Iris pigment epithelial cell (primary cell): Measurements from ENCODE around the gene SLC9A9.
A peak's percentile ranks its signal among the peaks of the same experiment; 100 is the strongest.
"Not testable (repeated sequence)": the region's sequence is repeated elsewhere in the genome, so short reads cannot be mapped to it uniquely, and the experiment has no call there.

Experiments used
- DNase-seq: peaks from one replicate; pipeline ENCODE4 v3.0.0-alpha.2; 2011; ENCODE audit warnings: low read depth

SLC9A9 gene

GRCh38 chr3:143551761-143552160 is 296.5 kb downstream of the SLC9A9 start:
- no peak for DNase-seq

GRCh38 chr3:143548861-143549497 is 299.3 kb downstream of the SLC9A9 start:
- DNase-seq: no peak

- DNase-seq: no peak
Observed at GRCh38 chr3:143548393-143548792, 299.9 kb downstream of the SLC9A9 start.

- DNase-seq: peak; percentile 87
Observed at GRCh38 chr3:143538577-143538981, 309.7 kb downstream of the SLC9A9 start.

- DNase-seq: no peak
Observed at GRCh38 chr3:143538061-143538460, 310.2 kb downstream of the SLC9A9 start.

- DNase-seq: peak; percentile 61
Observed at GRCh38 chr3:143536817-143537535, 311.3 kb downstream of the SLC9A9 start.

GRCh38 chr3:143535994-143536784 is 312.1 kb downstream of the SLC9A9 start:
- peak; percentile 6 for DNase-seq

- no peak for DNase-seq
Observed at GRCh38 chr3:143533391-143533790, 314.9 kb downstream of the SLC9A9 start.

- no peak for DNase-seq
Observed at GRCh38 chr3:143532091-143532490, 316.2 kb downstream of the SLC9A9 start.

- no peak for DNase-seq
Observed at GRCh38 chr3:143531101-143531500, 317.2 kb downstream of the SLC9A9 start.

- no peak for DNase-seq
Observed at GRCh38 chr3:143529798-143530197, 318.5 kb downstream of the SLC9A9 start.

- DNase-seq: peak; percentile 36
Observed at GRCh38 chr3:143529018-143529478, 319.2 kb downstream of the SLC9A9 start.

GRCh38 chr3:143526011-143526545 is 322.2 kb downstream of the SLC9A9 start:
- peak; percentile 25 for DNase-seq

GRCh38 chr3:143525408-143525807 is 322.9 kb downstream of the SLC9A9 start:
- DNase-seq: peak; percentile 84

GRCh38 chr3:143521803-143522202 is 326.5 kb downstream of the SLC9A9 start:
- no peak for DNase-seq

- DNase-seq: not testable (repeated sequence)
Observed at GRCh38 chr3:143517131-143517530, 331.1 kb downstream of the SLC9A9 start.

GRCh38 chr3:143514874-143515273 is 333.4 kb downstream of the SLC9A9 start:
- DNase-seq: no peak

GRCh38 chr3:143514109-143514508 is 334.2 kb downstream of the SLC9A9 start:
- DNase-seq: no peak

GRCh38 chr3:143511174-143511879 is 336.9 kb downstream of the SLC9A9 start:
- DNase-seq: no peak

- no peak for DNase-seq
Observed at GRCh38 chr3:143510601-143511000, 337.7 kb downstream of the SLC9A9 start.

- DNase-seq: peak; percentile 92
Observed at GRCh38 chr3:143507735-143508580, 340.3 kb downstream of the SLC9A9 start.
